Activated T-cell treated with anti-CD3 and anti-CD28 coated beads, Interleukin-2, amount 50 U/mL, for 24 hours (primary cell): ENCODE results near the gene MAGEC1.
"Not testable (repeated sequence)": the region's sequence is repeated elsewhere in the genome, so short reads cannot be mapped to it uniquely, and the experiment has no call there.

ENCODE experiments used
- DNase-seq: peaks from one replicate; pipeline ENCODE4 v3.0.0-alpha.2; 2020
- H3K27ac Mint-ChIP-seq: 2 replicates; pipeline ENCODE4 v1.8.0; 2020; ENCODE audit warnings: mild to moderate bottlenecking, mixed read lengths
- H3K27me3 Mint-ChIP-seq: 2 replicates; pipeline ENCODE4 v1.8.0; 2020; ENCODE audit warnings: mixed read lengths
- H3K36me3 Mint-ChIP-seq: 2 replicates; pipeline ENCODE4 v1.8.0; 2020; ENCODE audit warnings: low read depth, mixed read lengths
- H3K4me1 Mint-ChIP-seq: 2 replicates; pipeline ENCODE4 v1.8.0; 2020; ENCODE audit warnings: low read depth, mixed read lengths
- H3K4me3 Mint-ChIP-seq: 2 replicates; pipeline ENCODE4 v1.8.0; 2020; ENCODE audit warnings: mild to moderate bottlenecking, moderate library complexity, mixed read lengths
- H3K9me3 Mint-ChIP-seq: 2 replicates; pipeline ENCODE4 v1.8.0; 2020; ENCODE audit warnings: mixed read lengths

The MAGEC1 gene

DNA sequence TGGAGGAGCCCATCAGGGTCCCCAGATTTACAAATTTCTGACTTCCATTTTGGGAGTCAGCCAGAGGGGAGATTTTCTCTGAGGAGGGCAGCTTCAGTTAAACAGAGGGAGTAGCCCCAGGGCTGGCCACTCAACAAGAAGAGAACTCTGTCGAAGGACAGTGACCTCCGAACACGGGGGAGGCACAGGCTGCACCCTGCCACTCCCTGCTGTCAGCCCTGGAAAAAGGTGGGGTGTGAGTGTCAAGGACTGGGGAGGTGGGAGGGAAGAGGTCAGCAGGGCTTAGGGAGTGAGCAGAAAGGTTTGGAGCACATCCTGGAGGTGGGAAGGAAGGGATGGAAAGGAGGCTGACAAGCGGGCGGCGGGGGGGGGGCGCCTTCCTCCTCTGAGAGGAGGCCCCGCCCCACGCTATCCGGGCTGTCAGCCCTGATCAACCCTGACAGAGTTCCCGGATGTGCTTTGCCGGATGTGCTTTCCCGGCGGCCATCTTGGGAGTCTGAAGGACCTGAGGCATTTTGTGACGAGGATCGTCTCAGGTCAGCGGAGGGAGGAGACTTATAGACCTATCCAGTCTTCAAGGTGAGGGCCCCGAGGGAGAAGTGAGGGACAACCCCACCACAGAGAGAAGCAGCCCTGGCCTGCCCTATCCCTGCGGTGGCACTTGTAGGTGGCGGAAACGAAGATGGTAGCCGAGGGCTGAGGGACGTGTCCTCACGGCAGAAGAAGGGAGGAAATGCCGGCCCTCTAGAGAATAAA lies at the start of gene MAGEC1:
Gene MAGEC1 (plus strand): TSS at position 495 of the 756 bp plus-strand sequence. CDS start 1,179 bp downstream, outside the sequence.
- peaks cover 13% of the 10 kb centered on the region for H3K27me3 Mint-ChIP-seq
- no peaks in the 10 kb centered on the region for H3K4me1 Mint-ChIP-seq
- no peaks in the 10 kb centered on the region for H3K9me3 Mint-ChIP-seq
- no peaks in the 10 kb centered on the region for H3K36me3 Mint-ChIP-seq
- H3K27ac Mint-ChIP-seq, result no peak within 1 kb of the TSS
- DNase-seq, result no peak
- no peak within 1 kb of the TSS for H3K4me3 Mint-ChIP-seq

DNA sequence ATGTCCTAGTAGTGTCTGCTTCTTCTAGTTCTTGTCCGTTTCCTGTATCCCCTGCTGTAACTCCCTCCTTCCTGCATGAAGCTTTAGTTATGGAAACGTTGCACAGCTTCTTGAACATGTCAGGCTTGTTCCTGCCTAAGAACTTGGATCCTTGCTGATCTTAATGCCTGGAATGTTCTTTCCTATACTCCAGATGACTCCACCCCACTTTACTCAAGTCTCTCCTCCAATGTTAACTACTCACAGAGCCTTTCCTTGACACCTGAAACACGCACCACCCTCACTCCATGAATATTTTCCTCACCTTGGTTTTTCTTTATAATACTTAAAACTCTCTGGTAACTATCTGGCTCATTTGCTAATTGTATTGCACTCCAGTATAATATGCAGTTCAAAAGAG lies 46.2 kb upstream of the MAGEC1 start:
- Mint-ChIP-seq H3K4me1 (no peaks in the 10 kb centered on the region), H3K27me3 (peaks cover 3% of the 10 kb centered on the region), H3K27ac (no peak overlapping the region), H3K4me3 (no peak overlapping the region), H3K9me3 (no peaks in the 10 kb centered on the region), H3K36me3 (no peaks in the 10 kb centered on the region)
- DNase-seq, result no peak

- H3K36me3 Mint-ChIP-seq, result no peaks in the 10 kb centered on the region
- no peak for DNase-seq
- H3K27ac Mint-ChIP-seq, result no peak overlapping the region
- H3K4me1 Mint-ChIP-seq, result no peaks in the 10 kb centered on the region
- peaks cover 43% of the 10 kb centered on the region for H3K27me3 Mint-ChIP-seq
- no peaks in the 10 kb centered on the region for H3K9me3 Mint-ChIP-seq
- H3K4me3 Mint-ChIP-seq, result no peak overlapping the region
Observed at GRCh38 chrX:141879616-141880015, 24.1 kb upstream of the MAGEC1 start.

DNA sequence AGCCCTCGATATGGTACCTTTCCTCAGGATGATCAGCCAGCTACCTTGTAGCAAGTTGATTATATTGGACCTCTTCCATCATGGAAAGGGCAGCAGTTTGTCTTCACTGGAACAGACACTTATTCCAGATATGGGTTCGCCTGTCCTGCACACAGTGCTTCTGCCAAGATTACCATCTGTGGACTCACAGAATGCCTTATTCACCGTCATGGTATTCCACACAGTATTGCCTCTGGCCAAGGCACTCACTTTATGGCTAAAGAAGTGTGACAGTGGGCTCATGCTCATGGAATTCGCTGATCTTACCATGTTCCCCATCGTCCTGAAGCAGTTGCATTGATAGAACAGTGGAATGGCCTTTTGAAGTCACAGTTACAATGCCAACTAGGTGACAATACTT lies 14.9 kb upstream of the MAGEC1 start:
- not testable (repeated sequence) for H3K4me1 Mint-ChIP-seq, H3K36me3 Mint-ChIP-seq, DNase-seq, H3K27ac Mint-ChIP-seq, H3K9me3 Mint-ChIP-seq, H3K4me3 Mint-ChIP-seq
- H3K27me3 Mint-ChIP-seq, result peaks cover 21% of the 10 kb centered on the region

GRCh38 chrX:141894733-141895132 lies 9.0 kb upstream of the MAGEC1 start:
- H3K27ac Mint-ChIP-seq, result no peak overlapping the region
- H3K36me3 Mint-ChIP-seq, result no peaks in the 10 kb centered on the region
- no peaks in the 10 kb centered on the region for H3K4me1 Mint-ChIP-seq
- peaks cover 3% of the 10 kb centered on the region for H3K27me3 Mint-ChIP-seq
- no peak for DNase-seq
- H3K9me3 Mint-ChIP-seq, result no peaks in the 10 kb centered on the region
- H3K4me3 Mint-ChIP-seq, result no peak overlapping the region

- Mint-ChIP-seq H3K27ac (no peak overlapping the region), H3K27me3 (peaks cover 3% of the 10 kb centered on the region), H3K9me3 (no peaks in the 10 kb centered on the region), H3K4me1 (no peaks in the 10 kb centered on the region), H3K36me3 (no peaks in the 10 kb centered on the region), H3K4me3 (no peak overlapping the region)
- DNase-seq, result no peak
Observed at GRCh38 chrX:141897690-141898089, 6.0 kb upstream of the MAGEC1 start.

- peaks cover 7% of the 10 kb centered on the region for H3K27me3 Mint-ChIP-seq
- no peak overlapping the region for H3K4me3 Mint-ChIP-seq
- H3K36me3 Mint-ChIP-seq, result no peaks in the 10 kb centered on the region
- H3K4me1 Mint-ChIP-seq, result no peaks in the 10 kb centered on the region
- no peak overlapping the region for H3K27ac Mint-ChIP-seq
- no peak for DNase-seq
- no peaks in the 10 kb centered on the region for H3K9me3 Mint-ChIP-seq
Observed at GRCh38 chrX:141902366-141902765, 1.3 kb upstream of the MAGEC1 start.

DNA sequence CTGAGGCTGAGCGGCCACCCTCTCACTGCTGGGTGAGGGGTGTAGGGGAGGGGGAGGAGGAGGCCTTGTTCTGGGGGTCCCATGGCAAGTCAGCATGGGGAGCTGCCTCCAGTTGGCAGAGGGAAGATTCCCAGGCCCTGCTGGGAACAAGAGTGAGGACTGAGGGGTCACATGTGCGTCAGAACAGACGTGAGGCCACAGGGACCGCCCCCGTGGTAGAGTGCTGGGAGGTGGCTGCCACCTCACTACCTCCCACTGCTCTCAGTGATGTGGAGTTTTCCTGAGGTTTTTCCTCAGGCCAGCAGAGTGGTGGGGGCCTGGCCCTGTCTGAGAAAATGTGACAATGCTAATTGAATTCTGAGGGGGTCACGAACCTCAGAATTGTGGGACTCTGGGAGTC lies 568 bp downstream of the MAGEC1 start:
- H3K4me1 Mint-ChIP-seq, result no peaks in the 10 kb centered on the region
- H3K27me3 Mint-ChIP-seq, result peaks cover 13% of the 10 kb centered on the region
- no peaks in the 10 kb centered on the region for H3K36me3 Mint-ChIP-seq
- H3K27ac Mint-ChIP-seq, result no peak overlapping the region
- H3K4me3 Mint-ChIP-seq, result no peak overlapping the region
- no peak for DNase-seq
- no peaks in the 10 kb centered on the region for H3K9me3 Mint-ChIP-seq

- H3K27me3 Mint-ChIP-seq, result peaks cover 9% of the 10 kb centered on the region
- no peaks in the 10 kb centered on the region for H3K36me3 Mint-ChIP-seq
- no peak overlapping the region for H3K4me3 Mint-ChIP-seq
- H3K9me3 Mint-ChIP-seq, result no peaks in the 10 kb centered on the region
- DNase-seq, result no peak
- H3K27ac Mint-ChIP-seq, result no peak overlapping the region
- H3K4me1 Mint-ChIP-seq, result no peaks in the 10 kb centered on the region
Observed at GRCh38 chrX:141917801-141918200, 14.1 kb downstream of the MAGEC1 start.

DNA sequence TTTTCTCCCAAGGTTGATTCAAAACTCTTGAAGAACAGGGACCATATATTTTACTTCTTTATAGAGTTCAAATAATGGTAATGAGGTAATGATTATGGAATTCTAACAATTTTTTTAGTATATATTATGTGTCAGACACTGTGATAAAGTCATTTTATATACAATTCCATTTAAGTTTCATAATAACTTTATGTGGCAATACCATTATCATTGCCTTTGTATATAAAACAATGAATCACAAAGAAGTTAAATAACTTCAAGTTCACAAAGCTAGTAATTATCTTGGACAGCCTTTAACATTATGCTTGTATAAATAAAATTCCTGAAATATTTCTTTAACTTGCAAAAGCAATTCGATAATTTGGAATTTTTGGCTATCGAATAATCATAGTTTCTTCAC lies 20.6 kb downstream of the MAGEC1 start:
- H3K27me3 Mint-ChIP-seq, result peaks cover 8% of the 10 kb centered on the region
- DNase-seq, result no peak
- no peaks in the 10 kb centered on the region for H3K9me3 Mint-ChIP-seq
- H3K27ac Mint-ChIP-seq, result no peak overlapping the region
- no peaks in the 10 kb centered on the region for H3K4me1 Mint-ChIP-seq
- no peak overlapping the region for H3K4me3 Mint-ChIP-seq
- H3K36me3 Mint-ChIP-seq, result no peaks in the 10 kb centered on the region

DNA sequence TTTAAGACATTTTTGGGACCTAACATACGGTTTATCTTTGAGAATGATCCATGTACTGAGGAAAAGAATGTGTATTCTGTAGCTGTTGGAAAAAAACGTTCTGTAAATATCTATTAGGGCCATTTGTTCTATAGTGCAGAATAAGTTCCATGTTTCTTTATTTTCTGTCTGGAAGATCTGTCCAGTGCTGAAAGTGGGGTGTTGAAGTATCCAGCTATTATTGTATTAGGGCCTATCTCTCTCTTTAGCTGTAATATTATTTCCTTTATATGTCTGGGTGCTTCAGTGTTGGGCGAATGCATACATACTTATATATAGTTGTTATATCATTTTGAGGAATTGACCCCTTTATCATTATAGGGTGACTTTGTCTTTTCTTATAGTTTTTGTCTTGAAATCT lies 24.7 kb downstream of the MAGEC1 start:
- no peak for DNase-seq
- peaks cover 21% of the 10 kb centered on the region for H3K27me3 Mint-ChIP-seq
- H3K9me3 Mint-ChIP-seq, result no peaks in the 10 kb centered on the region
- H3K27ac Mint-ChIP-seq, result no peak overlapping the region
- H3K4me1 Mint-ChIP-seq, result no peaks in the 10 kb centered on the region
- no peak overlapping the region for H3K4me3 Mint-ChIP-seq
- H3K36me3 Mint-ChIP-seq, result no peaks in the 10 kb centered on the region

DNA sequence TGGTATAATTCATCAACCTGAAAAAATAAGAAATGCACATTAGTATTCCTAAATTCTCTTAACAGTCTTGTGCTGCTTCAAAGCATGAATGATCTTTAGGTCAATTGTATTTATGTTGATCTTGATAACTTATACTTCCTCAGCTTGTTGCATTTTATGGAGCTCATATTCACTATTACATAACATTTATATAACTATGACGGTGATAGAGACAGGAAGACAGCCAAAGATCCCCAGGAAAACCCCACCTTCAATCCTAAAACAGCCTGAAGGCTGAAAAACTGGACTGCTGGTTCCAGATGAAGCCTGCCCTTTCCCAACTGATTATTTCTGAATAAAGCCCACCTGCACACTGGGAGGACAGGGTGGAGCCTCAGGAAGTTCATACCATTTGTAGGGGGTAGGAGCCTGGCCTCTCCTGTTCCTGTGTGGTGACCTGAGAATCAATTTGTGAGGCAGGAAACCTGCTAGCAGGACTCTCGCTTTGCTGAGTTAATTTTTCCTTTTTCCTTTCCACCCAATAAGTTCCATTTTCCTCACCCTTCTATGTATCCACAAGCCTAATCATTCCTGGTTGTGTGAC lies 30.5 kb downstream of the MAGEC1 start:
- DNase-seq, result no peak
- Mint-ChIP-seq H3K36me3 (no peaks in the 10 kb centered on the region), H3K4me1 (no peaks in the 10 kb centered on the region), H3K4me3 (no peak overlapping the region), H3K9me3 (no peaks in the 10 kb centered on the region), H3K27ac (no peak overlapping the region), H3K27me3 (peaks cover 28% of the 10 kb centered on the region)

GRCh38 chrX:141935645-141936044 lies 32.0 kb downstream of the MAGEC1 start:
- DNase-seq, result no peak
- Mint-ChIP-seq H3K36me3 (no peaks in the 10 kb centered on the region), H3K27ac (no peak overlapping the region), H3K27me3 (peaks cover 32% of the 10 kb centered on the region), H3K9me3 (no peaks in the 10 kb centered on the region), H3K4me3 (no peak overlapping the region), H3K4me1 (no peaks in the 10 kb centered on the region)

DNA sequence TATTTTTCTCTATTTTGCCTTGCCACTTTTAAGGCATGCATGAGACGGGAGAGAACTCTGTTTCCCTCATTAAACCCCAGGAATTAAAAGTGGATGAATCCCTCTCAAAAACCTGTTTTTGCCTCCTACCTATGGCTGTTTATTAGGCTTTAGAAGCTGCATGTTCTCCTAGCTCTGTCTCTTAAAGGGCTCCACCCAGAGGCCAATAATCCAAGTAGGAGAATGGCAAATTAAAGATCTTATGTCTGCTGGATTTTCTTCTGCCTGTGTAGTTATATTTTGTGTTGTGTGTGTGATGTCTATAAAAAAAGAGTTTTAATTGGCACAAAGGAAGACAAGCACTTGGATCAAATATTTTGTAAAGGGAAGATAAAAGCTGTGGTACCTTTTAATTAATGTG lies 32.4 kb downstream of the MAGEC1 start:
- no peak for DNase-seq
- Mint-ChIP-seq H3K9me3 (no peaks in the 10 kb centered on the region), H3K4me1 (no peaks in the 10 kb centered on the region), H3K27me3 (peaks cover 31% of the 10 kb centered on the region), H3K36me3 (no peaks in the 10 kb centered on the region), H3K27ac (no peak overlapping the region), H3K4me3 (no peak overlapping the region)

GRCh38 chrX:141941234-141941633 lies 37.5 kb downstream of the MAGEC1 start:
- DNase-seq, result no peak
- Mint-ChIP-seq H3K36me3 (no peaks in the 10 kb centered on the region), H3K9me3 (no peaks in the 10 kb centered on the region), H3K27ac (no peak overlapping the region), H3K4me3 (no peak overlapping the region), H3K27me3 (peaks cover 7% of the 10 kb centered on the region), H3K4me1 (no peaks in the 10 kb centered on the region)
